Stimulated activated effector memory CD8-positive, alpha-beta T cell treated with anti-CD3 and anti-CD28 coated beads, Interleukin-12 subunit alpha, Interleukin-12 subunit beta, amount 100 ng/mL, for 72 hours (primary cell): ENCODE data around the gene SLC6A6.
"Not testable (repeated sequence)": the region's sequence is repeated elsewhere in the genome, so short reads cannot be mapped to it uniquely, and the experiment has no call there.

ENCODE experiments used
- ATAC-seq: fragments of 150-1000 bp; cut with Tn5 transposase; 2 replicates; pipeline ENCODE4 v1.10.0; 2021
- DNase-seq, 2 donors: peaks; one replicate each; pipeline ENCODE4 v3.0.0; 2021 to 2022; ENCODE audit warnings: low spot score in 2 of 2
- H3K27ac Mint-ChIP-seq: one replicate; pipeline ENCODE4 v1.8.0; 2022; ENCODE audit warnings: mild to moderate bottlenecking, mixed read lengths
- H3K36me3 Mint-ChIP-seq: one replicate; pipeline ENCODE4 v1.8.0; 2022; ENCODE audit warnings: mild to moderate bottlenecking, mixed read lengths
- H3K4me1 Mint-ChIP-seq: one replicate; pipeline ENCODE4 v1.8.0; 2022; ENCODE audit warnings: mixed read lengths
- H3K4me3 Mint-ChIP-seq: one replicate; pipeline ENCODE4 v1.8.0; 2022; ENCODE audit warnings: mild to moderate bottlenecking, mixed read lengths
- H3K9me3 Mint-ChIP-seq: one replicate; pipeline ENCODE4 v1.8.0; 2022; ENCODE audit warnings: mixed read lengths

SLC6A6 gene

GRCh38 chr3:14430706-14431451 lies 28.5 kb downstream of the SLC6A6 start:
- ATAC-seq = no peak
- DNase-seq = no peak
- no peaks in the 10 kb centered on the region for H3K9me3 Mint-ChIP-seq

GRCh38 chr3:14431452-14431916 lies 29.1 kb downstream of the SLC6A6 start:
- H3K4me1 Mint-ChIP-seq = peaks cover 95% of the 10 kb centered on the region
- H3K4me3 Mint-ChIP-seq = peak overlapping the region; percentile 71
- DNase-seq = no peak
- no peaks in the 10 kb centered on the region for H3K9me3 Mint-ChIP-seq
- peak; percentile 0 for ATAC-seq
- peak overlapping the region; percentile 98 for H3K27ac Mint-ChIP-seq
- H3K36me3 Mint-ChIP-seq = peaks cover 22% of the 10 kb centered on the region

More at GRCh38 chr3:14430706-14431451, 28.5 kb downstream of the SLC6A6 start:
- Mint-ChIP-seq H3K4me1 (peaks cover 98% of the 10 kb centered on the region), H3K4me3 (peak overlapping the region; percentile 71), H3K27ac (peak overlapping the region; percentile 98), H3K36me3 (peaks cover 22% of the 10 kb centered on the region)

DNA sequence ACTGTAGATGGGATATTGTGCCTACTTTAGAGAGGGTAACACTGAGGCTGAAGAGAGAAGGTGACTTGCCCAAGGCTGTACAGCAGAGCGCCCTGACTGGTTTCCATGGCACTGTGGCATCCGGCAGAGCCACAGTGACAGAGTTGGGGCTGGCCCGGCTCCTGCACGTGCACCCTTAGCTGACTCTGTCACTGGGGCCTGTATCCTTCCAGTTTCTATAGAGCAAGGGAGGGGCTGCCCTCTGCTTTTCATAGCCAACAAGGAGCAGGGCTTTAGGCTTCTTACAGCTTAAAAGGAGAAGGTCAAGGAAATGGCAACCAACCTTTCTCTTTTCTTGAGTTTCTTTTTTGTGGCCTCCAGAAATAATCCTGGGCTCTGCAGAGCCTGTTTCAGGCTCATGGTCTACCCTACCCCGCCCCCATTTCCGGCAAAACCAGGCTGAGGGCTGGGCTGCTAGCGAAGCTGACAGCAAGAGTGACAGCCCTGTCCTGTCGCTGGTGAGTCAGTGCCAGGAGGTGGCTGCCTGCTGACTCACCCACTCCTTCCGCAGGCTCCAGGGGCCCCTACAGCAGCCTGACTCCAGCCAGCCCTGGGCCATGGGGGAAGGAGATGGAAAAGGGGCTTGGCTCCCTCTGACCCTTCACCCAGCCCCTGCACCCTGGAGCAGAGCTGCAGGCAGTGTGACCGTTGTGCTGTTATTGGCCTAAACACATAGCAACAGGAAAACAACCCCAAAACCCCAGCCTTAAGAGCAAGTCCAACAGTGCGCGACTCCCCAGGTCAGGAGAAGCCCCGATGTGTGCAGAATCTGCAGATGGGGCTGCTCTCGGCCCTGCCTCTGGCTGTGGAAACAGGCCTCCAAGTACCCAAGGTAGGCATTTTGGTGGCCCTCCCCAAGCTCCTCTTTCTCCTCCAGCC lies 29.8 kb downstream of the SLC6A6 start:
- DNase-seq (peak; percentile 76 to 95), ATAC-seq (peak; percentile 93)

DNA sequence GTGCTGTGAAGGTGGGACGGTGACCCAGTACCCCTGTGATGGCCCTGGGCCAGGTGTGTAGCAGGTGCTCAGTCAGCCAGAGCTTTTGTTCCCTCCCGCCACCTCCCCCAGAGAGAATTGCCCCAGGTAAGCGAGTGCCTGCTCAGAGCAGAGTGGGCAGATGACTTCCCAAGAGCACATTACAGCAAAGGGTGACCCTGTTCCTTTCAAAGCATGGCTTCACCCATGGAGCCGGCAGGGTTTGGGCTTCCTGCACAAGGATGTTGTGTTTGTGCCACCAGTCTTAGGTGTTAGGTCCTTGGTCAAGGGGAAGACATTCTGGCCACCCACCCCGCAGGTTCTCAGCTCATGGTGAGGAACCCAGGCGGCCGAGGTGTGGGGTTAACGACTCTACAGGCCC lies 30.7 kb downstream of the SLC6A6 start:
- Mint-ChIP-seq H3K9me3 (no peaks in the 10 kb centered on the region), H3K4me3 (peak overlapping the region; percentile 71)
- ATAC-seq = no peak

More for the DNA sequence above, 29.8 kb downstream of the SLC6A6 start:
- Mint-ChIP-seq H3K27ac (peak overlapping the region; percentile 98), H3K4me3 (peak overlapping the region; percentile 71), H3K36me3 (peaks cover 22% of the 10 kb centered on the region), H3K9me3 (no peaks in the 10 kb centered on the region), H3K4me1 (peaks cover 94% of the 10 kb centered on the region)

DNA sequence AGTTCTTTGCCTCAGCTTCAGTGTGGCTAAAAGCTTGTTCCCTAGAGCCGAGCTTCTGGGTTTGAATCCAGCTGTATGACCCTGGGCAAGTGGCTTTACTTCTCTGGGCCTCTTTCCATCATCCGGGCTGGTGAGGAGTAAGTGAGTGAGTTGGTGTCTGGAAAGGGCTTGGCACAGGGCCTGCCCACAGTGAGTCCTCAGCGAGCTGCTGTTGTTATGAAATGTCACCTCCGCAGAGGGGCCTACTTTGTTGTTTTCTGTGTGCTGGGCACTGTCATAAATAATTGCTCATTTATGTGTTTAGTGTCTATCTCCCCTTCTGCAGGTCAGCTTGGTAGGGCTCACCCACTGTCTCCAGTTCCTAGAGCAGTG lies 31.7 kb downstream of the SLC6A6 start:
- peaks cover 17% of the 10 kb centered on the region for H3K36me3 Mint-ChIP-seq
- ATAC-seq (peak; percentile 11), DNase-seq (peak in 1 of 2 donors; percentile 60)
- H3K4me3 Mint-ChIP-seq = peak overlapping the region; percentile 71
- peaks cover 83% of the 10 kb centered on the region for H3K4me1 Mint-ChIP-seq
- peak overlapping the region; percentile 98 for H3K27ac Mint-ChIP-seq
- H3K9me3 Mint-ChIP-seq = no peaks in the 10 kb centered on the region

More for the DNA sequence above, 30.7 kb downstream of the SLC6A6 start:
- peak overlapping the region; percentile 98 for H3K27ac Mint-ChIP-seq
- peaks cover 22% of the 10 kb centered on the region for H3K36me3 Mint-ChIP-seq
- DNase-seq = no peak
- H3K4me1 Mint-ChIP-seq = peaks cover 84% of the 10 kb centered on the region

GRCh38 chr3:14434498-14435151 lies 32.2 kb downstream of the SLC6A6 start:
- H3K4me3 Mint-ChIP-seq = peak overlapping the region; percentile 71
- DNase-seq = no peak
- H3K4me1 Mint-ChIP-seq = peaks cover 82% of the 10 kb centered on the region
- H3K9me3 Mint-ChIP-seq = no peaks in the 10 kb centered on the region
- peak overlapping the region; percentile 98 for H3K27ac Mint-ChIP-seq
- peaks cover 17% of the 10 kb centered on the region for H3K36me3 Mint-ChIP-seq
- no peak for ATAC-seq

- peak overlapping the region; percentile 98 for H3K27ac Mint-ChIP-seq
- H3K9me3 Mint-ChIP-seq = no peaks in the 10 kb centered on the region
- H3K36me3 Mint-ChIP-seq = peaks cover 17% of the 10 kb centered on the region
- no peak for DNase-seq
- peak overlapping the region; percentile 71 for H3K4me3 Mint-ChIP-seq
- H3K4me1 Mint-ChIP-seq = peaks cover 82% of the 10 kb centered on the region
- ATAC-seq = no peak
Measured at GRCh38 chr3:14435175-14436014, 33.0 kb downstream of the SLC6A6 start.

DNA sequence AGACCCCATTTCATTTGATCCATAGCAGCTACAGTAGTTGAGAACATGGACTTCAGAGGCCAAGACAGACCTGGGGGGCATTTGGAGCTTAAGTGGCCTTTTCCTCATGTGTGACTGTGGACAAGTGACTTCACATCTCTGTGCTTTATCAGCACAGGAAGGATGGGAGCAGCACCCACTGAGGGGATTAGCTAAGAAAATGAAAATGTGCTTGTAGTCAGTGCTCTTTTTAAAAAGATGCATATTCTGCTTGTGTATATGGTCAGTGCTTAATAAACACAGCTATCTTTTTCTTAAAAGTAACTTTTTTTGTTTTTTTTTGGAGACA lies 34.5 kb downstream of the SLC6A6 start:
- H3K36me3 Mint-ChIP-seq = peaks cover 17% of the 10 kb centered on the region
- peak overlapping the region; percentile 79 for H3K27ac Mint-ChIP-seq

DNA sequence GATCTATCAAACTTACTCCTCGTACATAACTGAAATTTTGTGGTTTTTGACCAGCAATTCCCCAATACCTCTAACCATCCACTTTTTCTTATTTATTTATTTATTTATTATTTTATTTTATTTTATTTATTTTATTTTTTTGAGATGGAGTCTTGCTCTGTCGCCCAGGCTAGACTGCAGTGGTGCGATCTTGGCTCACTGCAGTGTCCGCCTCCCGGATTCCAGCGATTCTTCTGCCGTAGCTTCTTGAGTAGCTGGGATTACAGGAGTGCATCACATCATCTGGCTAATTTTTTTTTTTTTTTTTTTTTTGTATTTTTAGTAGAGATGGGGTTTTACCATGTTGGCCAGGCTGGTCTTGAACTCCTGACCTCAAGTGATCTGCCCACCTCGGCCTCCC lies 35.3 kb downstream of the SLC6A6 start:
- peaks cover 73% of the 10 kb centered on the region for H3K4me1 Mint-ChIP-seq

More for the DNA sequence above, 34.5 kb downstream of the SLC6A6 start:
- no peak for ATAC-seq
- Mint-ChIP-seq H3K4me1 (peaks cover 81% of the 10 kb centered on the region), H3K4me3 (no peak overlapping the region), H3K9me3 (no peaks in the 10 kb centered on the region)
- no peak for DNase-seq

DNA sequence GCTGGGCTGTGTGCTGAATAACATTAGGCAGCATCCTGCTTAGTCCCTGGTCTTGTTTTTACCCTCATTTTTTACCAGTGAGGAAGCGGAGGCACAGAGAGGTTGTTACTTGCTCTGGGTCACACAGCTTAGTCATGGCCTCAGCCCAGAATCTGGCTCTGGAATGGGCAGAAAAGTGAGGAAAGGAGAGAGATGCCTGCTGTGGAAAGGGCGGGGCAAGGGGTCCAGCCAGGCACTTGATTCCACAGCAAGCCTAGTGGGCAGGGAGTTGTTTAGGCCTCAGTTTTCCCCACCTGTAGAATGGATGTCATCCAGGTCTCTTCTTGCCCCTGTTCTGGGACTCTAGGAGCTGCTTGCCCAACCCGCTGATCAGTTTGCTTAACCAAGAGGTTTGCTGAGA lies 35.9 kb downstream of the SLC6A6 start:
- H3K9me3 Mint-ChIP-seq = no peaks in the 10 kb centered on the region
- ATAC-seq (no peak), DNase-seq (no peak)
- H3K4me3 Mint-ChIP-seq = no peak overlapping the region
- peaks cover 17% of the 10 kb centered on the region for H3K36me3 Mint-ChIP-seq
- H3K4me1 Mint-ChIP-seq = peaks cover 68% of the 10 kb centered on the region
- peak overlapping the region; percentile 29 for H3K27ac Mint-ChIP-seq

More for the DNA sequence above, 35.3 kb downstream of the SLC6A6 start:
- H3K4me3 Mint-ChIP-seq, ATAC-seq, DNase-seq, H3K9me3 Mint-ChIP-seq: not testable (repeated sequence)
- H3K36me3 Mint-ChIP-seq = peaks cover 17% of the 10 kb centered on the region
- peak overlapping the region; percentile 29 for H3K27ac Mint-ChIP-seq

GRCh38 chr3:14438929-14439328 lies 36.5 kb downstream of the SLC6A6 start:
- DNase-seq (no peak), ATAC-seq (no peak)
- H3K4me1 Mint-ChIP-seq = peaks cover 61% of the 10 kb centered on the region
- peaks cover 16% of the 10 kb centered on the region for H3K36me3 Mint-ChIP-seq
- H3K27ac Mint-ChIP-seq = peak overlapping the region; percentile 29
- no peak overlapping the region for H3K4me3 Mint-ChIP-seq
- H3K9me3 Mint-ChIP-seq = no peaks in the 10 kb centered on the region

- H3K4me1 Mint-ChIP-seq = peaks cover 60% of the 10 kb centered on the region
- ATAC-seq (no peak), DNase-seq (no peak)
- H3K36me3 Mint-ChIP-seq = peaks cover 16% of the 10 kb centered on the region
- no peaks in the 10 kb centered on the region for H3K9me3 Mint-ChIP-seq
- peak overlapping the region; percentile 78 for H3K27ac Mint-ChIP-seq
- H3K4me3 Mint-ChIP-seq = no peak overlapping the region
Measured at GRCh38 chr3:14439501-14440167, 37.2 kb downstream of the SLC6A6 start.

GRCh38 chr3:14440168-14440518 lies 37.7 kb downstream of the SLC6A6 start:
- Mint-ChIP-seq H3K4me1 (peaks cover 55% of the 10 kb centered on the region), H3K4me3 (no peak overlapping the region), H3K9me3 (no peaks in the 10 kb centered on the region), H3K27ac (peak overlapping the region; percentile 78), H3K36me3 (peaks cover 16% of the 10 kb centered on the region)
- no peak for ATAC-seq
- DNase-seq = no peak
